ENCODE measurements around the gene OXTR.
"Not testable (repeated sequence)": the region's sequence is repeated elsewhere in the genome, so short reads cannot be mapped to it uniquely, and the experiment has no call there.

OXTR gene

GRCh38 chr3:8739757-8740504, 29.5 kb downstream of the OXTR start:
- DNase-seq: no peak

GRCh38 chr3:8738639-8739038, 30.8 kb downstream of the OXTR start:
- DNase-seq: no peak

- DNase-seq: no peak
Measured at GRCh38 chr3:8737823-8738222, 31.6 kb downstream of the OXTR start.

GRCh38 chr3:8737301-8737700, 32.1 kb downstream of the OXTR start:
- no peak for DNase-seq

- no peak for DNase-seq
Measured at GRCh38 chr3:8736436-8736835, 33.0 kb downstream of the OXTR start.

- no peak for DNase-seq
Measured at GRCh38 chr3:8734908-8735307, 34.5 kb downstream of the OXTR start.

- DNase-seq: no peak
Measured at GRCh38 chr3:8734137-8734878, 35.1 kb downstream of the OXTR start.

GRCh38 chr3:8733332-8734094, 35.9 kb downstream of the OXTR start, which contains the start of gene CAV3:
Gene CAV3 (plus strand): TSS chr3:8733802. CDS start chr3:8733877, 75 bp downstream.
- DNase-seq: no peak

- DNase-seq: no peak
Measured at GRCh38 chr3:8732413-8732812, 37.0 kb downstream of the OXTR start.

GRCh38 chr3:8730656-8731055, 38.8 kb downstream of the OXTR start:
- DNase-seq: no peak

GRCh38 chr3:8729479-8729878, 39.9 kb downstream of the OXTR start:
- no peak for DNase-seq

GRCh38 chr3:8727605-8728512, 41.6 kb downstream of the OXTR start:
- no peak for DNase-seq

GRCh38 chr3:8724108-8724752, 45.2 kb downstream of the OXTR start:
- no peak for DNase-seq

GRCh38 chr3:8723612-8724011, 45.8 kb downstream of the OXTR start:
- DNase-seq: no peak

GRCh38 chr3:8722808-8723207, 46.6 kb downstream of the OXTR start:
- DNase-seq: no peak

- DNase-seq: not testable (repeated sequence)
Measured at GRCh38 chr3:8715757-8716156, 53.7 kb downstream of the OXTR start.

GRCh38 chr3:8713901-8714759, 55.3 kb downstream of the OXTR start:
- DNase-seq: no peak

GRCh38 chr3:8712908-8713255, 56.5 kb downstream of the OXTR start:
- no peak for DNase-seq

GRCh38 chr3:8712045-8712907, 57.1 kb downstream of the OXTR start:
- DNase-seq: no peak

All from stimulated activated CD4-positive, alpha-beta T cell treated with anti-CD3 and anti-CD28 coated beads, Interleukin-15, amount 100 ng/mL, for 24 hours (primary cell).